Muscle of leg (tissue), 11 donors: ENCODE results near the gene FAM78B. TPM values are rescaled to one million over a fixed set of nuclear protein-coding genes. Genes with fewer than 3 reads are reported as not detected.

Experiments
- DNase-seq: peaks from one replicate; pipeline ENCODE4 v3.0.0; 2013
- H3K27ac ChIP-seq: one replicate; pipeline ENCODE4 v1.5.1; 2013; ENCODE audit warnings: mild to moderate bottlenecking, low read length, control low read depth
- H3K27me3 ChIP-seq: one replicate; pipeline ENCODE4 v1.6.1; 2013; ENCODE audit warnings: low read length; ENCODE audit not compliant: control insufficient read depth, insufficient read depth
- H3K36me3 ChIP-seq: one replicate; pipeline ENCODE4 v1.6.1; 2013; ENCODE audit warnings: low read length; ENCODE audit not compliant: control insufficient read depth, insufficient read depth
- H3K4me1 ChIP-seq: one replicate; pipeline ENCODE4 v1.6.1; 2013; ENCODE audit warnings: low read length; ENCODE audit not compliant: control insufficient read depth, insufficient read depth
- H3K4me3 ChIP-seq: one replicate; pipeline ENCODE4 v1.5.1; 2013; ENCODE audit warnings: low read length, control low read depth
- H3K9me3 ChIP-seq: replicated peaks from 2 replicates; pipeline ENCODE4 v1.6.1; 2013; ENCODE audit warnings: low read depth, low read length; ENCODE audit not compliant: control insufficient read depth
- WGBS: methylation state at CpG from one replicate; pipeline ENCODE4 v1.1.5; 2013; ENCODE audit warnings: missing lambda C conversion rate; ENCODE audit not compliant: insufficient coverage; 5-methylcytosine and 5-hydroxymethylcytosine counted together
- polyA plus RNA-seq, 8 donors: library from polyadenylated mRNA; unstranded; fragments of 120-200 nt; gene quantifications; one replicate each; pipeline versions ENCODE4 v1.2.1 to v1.2.3, GENCODE V29; 2013; ENCODE audit warnings: inconsistent platforms in 1 of 8, low replicate concordance in 1 of 8; ENCODE audit not compliant: insufficient read length in 8 of 8, insufficient read depth in 1 of 8
- total RNA-seq: library from RNA; stranded (reverse); fragments of 120-200 nt; gene quantifications from one replicate; pipeline ENCODE4 v1.2.4, GENCODE V29; 2013

The FAM78B gene
- total and polyA plus RNA-seq, 9 donors, result 1.2 to 2.8 (median 2.1) TPM

- H3K4me3 ChIP-seq, result no peak overlapping the region
- 37% methylated on average over 11 of the region's 14 CpGs for WGBS
- H3K9me3 ChIP-seq, result no peaks in the 10 kb centered on the region
- peaks cover 11% of the 10 kb centered on the region for H3K4me1 ChIP-seq
- no peaks in the 10 kb centered on the region for H3K27me3 ChIP-seq
- H3K36me3 ChIP-seq, result no peaks in the 10 kb centered on the region
- peak; percentile 67 for DNase-seq
- H3K27ac ChIP-seq, result no peak overlapping the region
Observed at GRCh38 chr1:166080967-166081870, 85.6 kb downstream of the FAM78B start.

- Histone ChIP-seq H3K4me1 (peaks cover 9% of the 10 kb centered on the region), H3K36me3 (no peaks in the 10 kb centered on the region), H3K4me3 (no peak overlapping the region), H3K27me3 (no peaks in the 10 kb centered on the region), H3K27ac (no peak overlapping the region), H3K9me3 (no peaks in the 10 kb centered on the region)
- WGBS, result 43% methylated on average over 4 of the region's 9 CpGs
- DNase-seq, result peak; percentile 41
Observed at GRCh38 chr1:166080277-166080966, 86.4 kb downstream of the FAM78B start.

- Histone ChIP-seq H3K9me3 (no peaks in the 10 kb centered on the region), H3K27ac (no peak overlapping the region), H3K36me3 (no peaks in the 10 kb centered on the region), H3K4me1 (peaks cover 9% of the 10 kb centered on the region), H3K27me3 (no peaks in the 10 kb centered on the region), H3K4me3 (no peak overlapping the region)
- DNase-seq, result no peak
- 100% methylated on average over 2 of the region's 2 CpGs for WGBS
Observed at GRCh38 chr1:166079276-166079675, 87.5 kb downstream of the FAM78B start.

DNA sequence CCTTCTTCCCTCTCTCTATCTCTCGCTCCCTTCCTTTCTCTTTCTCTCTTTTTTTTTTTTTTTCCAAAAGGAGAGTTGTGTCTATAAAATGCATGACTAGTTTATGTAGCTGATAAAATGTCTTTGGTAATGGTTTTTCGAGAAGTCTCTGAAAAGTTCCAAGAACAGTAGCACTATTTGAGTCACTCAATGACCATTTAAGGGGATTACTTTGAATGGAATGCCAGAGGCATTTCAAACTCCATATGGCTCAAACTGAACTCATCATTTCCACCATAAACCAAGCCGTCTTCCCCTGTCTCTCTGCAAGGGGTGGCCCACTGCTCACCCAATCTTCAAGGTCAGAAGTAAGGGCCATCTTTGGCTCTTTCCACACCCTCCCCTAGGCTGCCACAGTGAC is 93.3 kb downstream of the FAM78B start:
- Histone ChIP-seq H3K9me3 (no peaks in the 10 kb centered on the region), H3K36me3 (no peaks in the 10 kb centered on the region), H3K4me3 (no peak overlapping the region), H3K27ac (no peak overlapping the region), H3K4me1 (no peaks in the 10 kb centered on the region), H3K27me3 (no peaks in the 10 kb centered on the region)
- 64% methylated on average over 1 of the region's 3 CpGs for WGBS
- DNase-seq, result no peak

- Histone ChIP-seq H3K27me3 (no peaks in the 10 kb centered on the region), H3K4me1 (peaks cover 5% of the 10 kb centered on the region), H3K4me3 (no peak overlapping the region), H3K27ac (no peak overlapping the region), H3K9me3 (no peaks in the 10 kb centered on the region), H3K36me3 (no peaks in the 10 kb centered on the region)
- peak; percentile 70 for DNase-seq
- no CpG with 5 or more reads among the region's 2 CpGs for WGBS
Observed at GRCh38 chr1:166069390-166069789, 97.4 kb downstream of the FAM78B start.

DNA sequence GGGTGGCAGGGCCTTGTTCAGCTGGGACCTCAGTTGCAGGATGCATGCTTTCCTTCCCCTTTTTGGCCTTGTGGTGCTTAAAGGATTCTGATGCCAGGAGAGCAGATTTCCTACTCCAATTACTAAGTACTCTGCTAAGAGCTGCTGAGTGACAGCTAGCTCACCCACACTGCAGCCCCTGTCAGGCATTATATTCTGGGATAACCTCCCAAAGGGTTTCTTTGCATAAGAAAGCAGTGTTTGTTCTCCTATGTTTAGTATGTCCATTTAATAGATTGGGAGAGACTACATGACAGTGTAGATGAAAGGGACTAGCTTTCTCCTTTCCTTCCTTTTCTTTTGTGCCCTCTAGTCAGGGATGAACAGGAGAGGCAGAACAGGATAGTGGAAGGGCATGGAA is 100.7 kb downstream of the FAM78B start:
- Histone ChIP-seq H3K27me3 (no peaks in the 10 kb centered on the region), H3K4me3 (no peak overlapping the region), H3K9me3 (no peaks in the 10 kb centered on the region), H3K36me3 (no peaks in the 10 kb centered on the region), H3K27ac (no peak overlapping the region), H3K4me1 (peaks cover 20% of the 10 kb centered on the region)
- no peak for DNase-seq

DNA sequence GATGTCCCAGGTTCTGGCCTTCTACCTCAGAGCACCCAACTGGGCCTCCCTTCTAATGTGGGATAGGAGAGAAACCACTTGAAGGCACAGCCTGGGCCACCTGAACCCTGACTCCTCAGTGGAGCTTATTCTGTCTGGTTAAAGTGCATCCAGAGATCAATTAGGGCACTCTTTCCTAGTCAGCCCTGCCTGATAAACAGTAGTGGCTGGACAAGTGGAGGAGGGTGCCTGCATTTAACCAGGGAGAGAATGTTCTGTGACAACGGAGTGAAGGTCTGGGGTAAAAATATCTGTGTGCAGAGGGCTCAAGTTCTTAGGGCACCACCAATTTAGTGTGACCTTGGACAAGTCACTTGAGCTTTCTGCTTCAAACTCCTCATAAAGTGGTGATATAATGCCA is 101.8 kb downstream of the FAM78B start:
- WGBS, result no CpG with 5 or more reads among the region's 1 CpG
- Histone ChIP-seq H3K4me1 (peaks cover 20% of the 10 kb centered on the region), H3K36me3 (no peaks in the 10 kb centered on the region), H3K4me3 (no peak overlapping the region), H3K27ac (no peak overlapping the region), H3K9me3 (no peaks in the 10 kb centered on the region), H3K27me3 (no peaks in the 10 kb centered on the region)
- no peak for DNase-seq

DNA sequence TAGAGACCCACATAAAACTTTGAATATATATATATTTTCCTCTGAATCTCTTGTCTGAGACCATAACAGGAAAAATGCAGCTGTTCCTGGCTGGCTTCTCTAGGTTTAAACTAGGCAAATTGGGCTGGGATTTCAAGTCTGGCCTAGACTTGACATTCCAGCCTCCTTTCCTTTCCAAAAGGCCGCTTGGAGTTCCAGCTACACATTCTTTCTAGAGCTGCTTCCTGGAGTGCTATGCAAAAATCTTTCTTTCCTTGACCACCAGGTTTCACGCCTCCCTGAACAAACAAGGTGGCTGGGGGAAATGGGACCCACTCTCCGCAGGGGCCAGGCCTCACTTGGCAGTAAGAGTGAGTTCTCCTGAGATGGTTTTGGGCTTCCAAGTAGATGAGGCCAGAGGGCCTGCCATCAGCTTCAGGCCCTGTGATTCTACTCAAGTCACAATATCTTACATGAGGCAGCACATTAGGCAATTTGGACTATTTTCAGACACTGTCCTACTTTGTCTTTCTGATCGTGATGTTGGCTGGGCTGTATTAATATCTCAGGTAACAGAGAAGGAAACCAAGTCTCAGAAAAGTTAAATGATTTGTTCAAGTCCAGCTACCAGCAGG is 102.4 kb downstream of the FAM78B start:
- H3K4me1 ChIP-seq, result peaks cover 20% of the 10 kb centered on the region
- DNase-seq, result peak; percentile 92
- no peaks in the 10 kb centered on the region for H3K36me3 ChIP-seq
- no peaks in the 10 kb centered on the region for H3K9me3 ChIP-seq
- peak overlapping the region; percentile 71 for H3K27ac ChIP-seq
- H3K27me3 ChIP-seq, result no peaks in the 10 kb centered on the region
- H3K4me3 ChIP-seq, result no peak overlapping the region
- WGBS, result no CpG with 5 or more reads among the region's 4 CpGs

- Histone ChIP-seq H3K27ac (peak overlapping the region; percentile 71), H3K4me3 (no peak overlapping the region), H3K9me3 (no peaks in the 10 kb centered on the region), H3K27me3 (no peaks in the 10 kb centered on the region), H3K36me3 (no peaks in the 10 kb centered on the region), H3K4me1 (peaks cover 20% of the 10 kb centered on the region)
- no CpG with 5 or more reads among the region's 1 CpG for WGBS
- DNase-seq, result peak; percentile 57
Observed at GRCh38 chr1:166063701-166064100, 103.1 kb downstream of the FAM78B start.

DNA sequence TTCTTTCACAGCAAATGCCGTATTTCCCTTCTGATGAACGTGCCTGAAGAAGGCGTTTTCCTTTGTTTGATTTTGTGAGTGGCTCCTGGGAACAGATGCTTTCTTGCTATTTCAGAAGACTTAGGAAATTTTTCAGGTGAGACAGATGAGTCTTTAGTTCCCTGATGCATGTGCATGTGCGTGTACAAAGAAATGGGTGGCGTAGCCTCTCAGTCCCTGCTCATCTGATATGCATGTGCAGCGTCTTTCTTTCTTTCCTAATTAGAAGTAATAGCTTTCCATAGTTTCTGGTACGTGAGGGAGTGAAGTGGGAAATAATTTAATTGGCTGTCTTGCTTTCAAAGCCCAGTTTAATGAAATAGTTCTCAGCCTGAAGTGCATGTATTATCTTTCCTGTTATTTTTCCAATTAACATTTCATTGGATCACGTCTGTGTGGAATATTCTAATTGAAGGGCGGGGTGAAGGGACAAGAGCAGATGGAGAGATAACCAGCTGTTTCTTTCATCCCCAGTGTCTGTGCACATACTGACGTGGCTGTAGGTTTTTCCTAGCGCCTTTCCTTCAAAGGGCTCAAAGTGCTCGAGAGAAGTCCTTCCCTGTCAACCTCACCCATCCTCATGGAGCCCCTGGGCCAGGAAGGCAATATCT is 104.3 kb downstream of the FAM78B start:
- Histone ChIP-seq H3K4me1 (peaks cover 20% of the 10 kb centered on the region), H3K9me3 (no peaks in the 10 kb centered on the region), H3K27me3 (no peaks in the 10 kb centered on the region), H3K36me3 (no peaks in the 10 kb centered on the region), H3K4me3 (no peak overlapping the region), H3K27ac (no peak overlapping the region)
- DNase-seq, result no peak
- WGBS, result 54% methylated on average over 6 of the region's 12 CpGs
